ENCODE data around the gene PLOD3. TPM values are rescaled to one million over a fixed set of nuclear protein-coding genes. Genes with fewer than 3 reads are reported as not detected.

The PLOD3 gene
- total and polyA plus RNA-seq, 2 of the 8 experiments (the other 6 are each of a cell fraction or from before 2014, with no cell fraction given): 28.4 to 47.2 TPM

DNA sequence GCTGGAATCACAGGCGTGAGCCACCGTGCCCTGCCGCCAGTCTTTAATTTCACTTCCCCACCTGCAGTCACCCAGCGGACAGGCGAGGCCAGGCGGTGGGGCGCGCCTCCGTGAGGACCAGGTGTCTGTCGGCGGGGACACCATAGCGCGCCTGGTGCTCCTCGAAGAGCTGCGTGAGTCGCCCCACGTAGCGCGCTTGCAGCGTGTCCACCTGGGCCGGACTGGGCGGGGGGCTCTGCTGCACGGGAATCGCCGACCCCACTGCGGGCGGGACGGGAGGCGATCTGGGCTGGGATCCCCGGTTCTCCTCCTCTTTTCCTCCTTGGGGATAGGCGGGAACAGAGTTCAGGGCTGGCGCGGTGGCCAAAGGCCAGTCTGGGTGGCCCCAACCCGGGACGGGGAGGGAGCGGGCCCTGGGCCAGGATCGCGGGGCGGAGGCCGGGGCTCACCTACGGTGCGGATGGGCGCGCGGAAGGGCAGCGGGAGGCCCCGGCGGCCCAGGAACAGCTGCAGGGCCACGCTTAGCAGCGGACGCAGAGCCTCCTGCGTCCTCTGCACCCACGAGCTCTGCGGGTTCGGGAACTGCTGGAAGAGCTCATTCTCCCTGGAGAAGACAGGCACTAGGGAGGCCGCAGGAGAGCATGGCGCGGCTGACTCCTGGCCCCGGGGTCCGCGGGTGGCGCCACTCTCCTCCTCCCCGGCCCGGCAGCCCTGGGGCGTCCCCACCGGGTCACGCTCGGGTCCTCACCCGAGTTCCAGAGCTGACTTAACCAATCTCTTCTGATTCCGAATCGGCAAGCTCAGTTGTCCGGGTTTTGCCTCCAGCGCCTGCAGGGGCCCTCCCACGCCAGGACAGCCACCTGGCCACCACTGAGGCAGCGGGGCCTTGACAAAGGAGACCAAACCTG, 15.4 kb downstream of the PLOD3 start (continued):
- TF ChIP-seq, protein P1, sequence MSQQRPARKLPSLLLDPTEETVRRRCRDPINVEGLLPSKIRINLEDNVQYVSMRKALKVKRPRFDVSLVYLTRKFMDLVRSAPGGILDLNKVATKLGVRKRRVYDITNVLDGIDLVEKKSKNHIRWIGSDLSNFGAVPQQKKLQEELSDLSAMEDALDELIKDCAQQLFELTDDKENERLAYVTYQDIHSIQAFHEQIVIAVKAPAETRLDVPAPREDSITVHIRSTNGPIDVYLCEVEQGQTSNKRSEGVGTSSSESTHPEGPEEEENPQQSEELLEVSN (IDR thresholded peaks at IDR 0.05): peak; percentile 76
